HG02973 (cell line): ENCODE measurements around the gene ATAD3B.
A peak's percentile ranks its signal among the peaks of the same experiment; 100 is the strongest.
"Not testable (repeated sequence)": the region's sequence is repeated elsewhere in the genome, so short reads cannot be mapped to it uniquely, and the experiment has no call there.

ENCODE experiments used
- ATAC-seq: cut with Tn5 transposase; IDR thresholded peaks from one replicate; pipeline ENCODE4 v1.9.1; 2021; ENCODE audit warnings: moderate library complexity; ENCODE audit not compliant: unreplicated experiment

Gene ATAD3B, protein sequence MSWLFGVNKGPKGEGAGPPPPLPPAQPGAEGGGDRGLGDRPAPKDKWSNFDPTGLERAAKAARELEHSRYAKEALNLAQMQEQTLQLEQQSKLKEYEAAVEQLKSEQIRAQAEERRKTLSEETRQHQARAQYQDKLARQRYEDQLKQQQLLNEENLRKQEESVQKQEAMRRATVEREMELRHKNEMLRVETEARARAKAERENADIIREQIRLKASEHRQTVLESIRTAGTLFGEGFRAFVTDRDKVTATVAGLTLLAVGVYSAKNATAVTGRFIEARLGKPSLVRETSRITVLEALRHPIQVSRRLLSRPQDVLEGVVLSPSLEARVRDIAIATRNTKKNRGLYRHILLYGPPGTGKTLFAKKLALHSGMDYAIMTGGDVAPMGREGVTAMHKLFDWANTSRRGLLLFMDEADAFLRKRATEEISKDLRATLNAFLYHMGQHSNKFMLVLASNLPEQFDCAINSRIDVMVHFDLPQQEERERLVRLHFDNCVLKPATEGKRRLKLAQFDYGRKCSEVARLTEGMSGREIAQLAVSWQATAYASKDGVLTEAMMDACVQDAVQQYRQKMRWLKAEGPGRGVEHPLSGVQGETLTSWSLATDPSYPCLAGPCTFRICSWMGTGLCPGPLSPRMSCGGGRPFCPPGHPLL

DNA sequence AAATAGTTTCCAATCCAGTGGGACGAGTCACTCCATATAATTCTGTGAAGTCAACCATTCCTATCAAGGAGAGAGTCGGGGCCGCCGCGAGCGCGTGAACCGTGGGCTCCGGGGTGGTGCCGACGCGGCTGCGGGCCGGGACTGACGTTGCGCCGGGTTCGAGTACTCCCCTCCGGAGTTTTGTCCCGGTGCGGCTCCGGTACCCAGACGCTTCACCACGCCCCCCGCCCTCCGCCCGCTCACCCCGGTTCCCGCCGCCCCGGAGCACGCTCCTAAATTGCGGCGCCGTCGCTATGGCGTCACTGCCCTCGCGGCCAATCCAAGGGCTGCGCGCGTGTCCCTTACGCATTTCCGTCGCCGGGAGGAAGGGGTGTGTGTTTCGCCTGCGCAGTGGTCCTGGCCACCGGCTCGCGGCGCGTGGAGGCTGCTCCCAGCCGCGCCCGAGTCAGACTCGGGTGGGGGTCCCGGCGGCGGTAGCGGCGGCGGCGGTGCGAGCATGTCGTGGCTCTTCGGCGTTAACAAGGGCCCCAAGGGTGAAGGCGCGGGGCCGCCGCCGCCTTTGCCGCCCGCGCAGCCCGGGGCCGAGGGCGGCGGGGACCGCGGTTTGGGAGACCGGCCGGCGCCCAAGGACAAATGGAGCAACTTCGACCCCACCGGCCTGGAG, at the start of gene ATAD3B:
TSS of gene ATAD3B (plus strand) at position 377 of the 664 bp plus-strand sequence. CDS start at position 497, 120 bp downstream.
- peak; percentile 83 for ATAC-seq

DNA sequence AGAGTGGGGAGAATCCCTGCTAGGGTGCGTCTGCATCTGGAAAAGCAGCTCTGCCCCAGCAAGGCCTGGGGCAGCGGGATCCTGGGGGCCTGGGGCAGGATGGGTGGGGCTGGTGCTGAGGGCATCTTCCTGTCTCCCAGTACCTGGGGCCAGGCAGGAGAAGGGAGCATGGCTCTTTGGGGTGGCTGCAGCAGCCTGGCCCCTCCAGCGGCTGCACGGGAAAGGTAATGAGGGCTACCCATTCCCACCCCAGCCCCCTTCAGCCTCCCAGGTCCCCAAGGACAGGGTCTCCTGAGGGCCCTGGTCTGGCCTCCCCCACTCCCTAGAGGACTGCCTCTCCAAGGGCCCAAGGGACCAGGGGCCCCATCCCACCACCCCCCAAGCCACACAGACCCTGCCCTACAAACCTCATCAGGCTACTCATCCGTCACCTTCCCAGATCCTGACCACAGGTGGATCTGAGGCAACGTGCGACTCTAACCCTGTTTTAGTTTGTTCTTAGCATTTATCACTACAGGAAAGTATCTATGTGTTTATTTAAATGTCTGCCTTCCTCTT, 49.6 kb upstream of the ATAD3B start:
- no peak for ATAC-seq

DNA sequence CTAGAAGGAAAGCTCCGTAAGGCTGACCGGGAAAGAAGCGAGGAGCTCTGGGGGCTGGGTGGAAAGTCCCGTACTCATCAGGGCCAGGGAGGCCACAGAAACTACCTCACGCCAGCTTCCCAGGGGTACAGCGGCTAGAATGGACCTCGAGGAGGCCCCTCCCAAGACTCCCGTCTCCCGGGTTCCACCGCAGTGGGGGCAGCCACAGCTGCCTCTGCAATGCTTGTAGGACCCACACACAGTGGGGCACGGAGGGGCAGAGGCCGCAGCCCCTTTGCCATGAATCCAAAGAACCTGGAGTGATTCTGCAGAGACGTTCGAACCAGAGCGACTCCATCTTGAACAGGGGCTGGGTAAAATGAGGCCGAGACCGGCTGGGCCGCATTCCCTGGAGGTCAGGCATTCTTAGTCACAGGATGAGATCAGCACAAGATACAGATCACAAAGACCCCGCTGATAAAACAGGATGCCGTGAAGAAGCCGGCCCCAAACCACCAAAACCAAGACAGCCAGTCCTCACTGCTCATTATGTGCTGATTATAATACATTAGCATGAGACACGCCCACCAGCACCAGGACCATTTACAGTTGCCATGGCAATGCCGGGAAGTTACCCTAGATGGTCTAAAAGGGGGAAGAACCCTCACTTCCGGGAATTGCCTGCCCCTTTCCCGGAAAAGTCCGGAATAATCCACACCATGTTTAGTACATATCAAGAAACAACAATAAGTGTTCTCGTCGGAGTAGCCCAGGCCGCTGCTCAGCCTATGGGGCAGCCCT, 48.9 kb upstream of the ATAD3B start:
- ATAC-seq: no peak

DNA sequence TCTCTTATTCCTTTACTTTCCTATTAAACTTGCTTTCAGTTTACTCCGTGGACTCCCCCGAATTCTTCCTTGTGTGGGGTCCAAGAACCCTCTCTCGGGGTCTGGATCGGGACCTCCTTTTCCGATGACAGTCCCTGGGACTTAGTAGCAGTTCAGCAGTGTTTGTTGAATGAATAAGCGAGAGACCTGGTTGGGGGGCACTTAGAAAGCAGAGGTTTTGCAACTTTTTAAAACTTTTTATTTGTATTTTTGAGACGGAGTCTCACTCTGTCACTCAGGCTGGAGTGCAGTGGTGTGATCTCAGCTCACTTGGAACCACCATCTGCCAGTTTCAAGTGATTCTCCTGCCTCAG, 48.3 kb upstream of the ATAD3B start:
- ATAC-seq: no peak

DNA sequence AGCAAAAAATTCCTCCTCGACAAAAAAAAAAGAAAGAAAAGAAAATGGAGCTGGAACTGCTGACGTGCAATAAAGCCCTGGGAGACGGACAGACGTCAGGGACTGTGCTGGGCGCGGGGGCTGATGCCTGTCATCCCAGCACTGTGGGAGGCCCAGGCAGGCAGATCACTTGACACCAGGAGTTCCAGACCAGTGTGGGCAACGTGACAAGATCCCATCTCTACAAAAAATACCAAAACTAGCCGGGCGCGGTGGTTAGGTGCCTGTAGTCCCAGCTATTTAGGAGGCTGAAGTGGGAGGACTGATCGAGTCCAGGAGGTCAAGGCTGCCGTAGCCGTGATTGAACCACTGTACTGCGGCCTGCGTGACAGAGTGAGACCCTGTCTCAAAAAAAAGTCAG, 46.9 kb upstream of the ATAD3B start:
- no peak for ATAC-seq

DNA sequence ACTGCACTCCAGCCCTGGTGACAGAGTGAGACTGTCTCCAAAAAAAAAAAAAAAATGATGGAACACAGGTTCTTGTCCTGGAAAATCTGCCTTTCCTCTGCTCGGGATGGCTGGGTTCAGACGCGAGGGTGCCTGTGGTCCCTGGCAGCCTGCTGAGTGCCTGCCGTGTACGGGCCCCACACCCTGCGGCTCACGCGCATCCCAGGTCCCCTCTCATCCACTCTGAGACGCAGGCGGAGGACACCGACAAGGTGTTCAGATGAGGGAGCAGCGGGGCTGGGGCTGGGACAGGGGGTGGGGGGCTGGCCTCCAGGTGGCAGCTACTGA, 46.2 kb upstream of the ATAD3B start:
- ATAC-seq: no peak

DNA sequence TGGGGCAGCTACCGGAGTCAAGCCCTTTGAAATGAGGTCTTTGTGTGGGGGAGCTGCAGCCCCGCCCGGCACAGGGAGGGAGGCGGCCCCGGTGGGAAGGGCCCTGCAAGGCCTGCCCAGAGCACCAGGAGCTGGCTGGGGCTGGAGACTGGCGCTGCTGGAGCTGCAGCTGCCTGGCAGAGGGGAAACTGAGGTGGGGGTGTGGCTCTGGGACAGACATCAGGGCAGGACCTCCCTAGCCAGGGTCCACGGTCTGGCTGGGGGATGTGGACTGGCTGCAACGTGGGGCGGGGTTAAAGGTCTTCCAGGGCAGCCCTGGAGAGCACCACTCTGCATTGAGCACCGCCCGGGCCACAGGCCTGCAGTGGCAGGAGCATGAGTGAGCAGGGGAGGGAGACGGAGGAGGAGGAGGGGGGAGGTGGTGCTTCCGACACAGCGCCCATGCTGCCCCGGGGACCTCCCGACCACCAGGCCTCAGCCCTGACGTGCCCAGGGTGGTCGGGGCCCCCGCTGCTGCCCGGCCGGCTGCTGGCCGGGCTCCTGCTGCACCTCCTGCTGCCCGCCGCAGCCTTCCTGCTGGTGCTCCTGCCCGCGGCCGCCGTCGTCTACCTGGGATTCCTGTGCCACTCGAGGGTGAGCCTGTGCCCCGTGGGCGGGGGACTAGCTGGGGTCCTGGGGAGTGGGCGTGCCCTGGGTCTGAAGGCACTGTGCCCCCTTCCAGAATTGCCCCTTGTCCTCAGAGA, 45.6 kb upstream of the ATAD3B start:
- no peak for ATAC-seq

DNA sequence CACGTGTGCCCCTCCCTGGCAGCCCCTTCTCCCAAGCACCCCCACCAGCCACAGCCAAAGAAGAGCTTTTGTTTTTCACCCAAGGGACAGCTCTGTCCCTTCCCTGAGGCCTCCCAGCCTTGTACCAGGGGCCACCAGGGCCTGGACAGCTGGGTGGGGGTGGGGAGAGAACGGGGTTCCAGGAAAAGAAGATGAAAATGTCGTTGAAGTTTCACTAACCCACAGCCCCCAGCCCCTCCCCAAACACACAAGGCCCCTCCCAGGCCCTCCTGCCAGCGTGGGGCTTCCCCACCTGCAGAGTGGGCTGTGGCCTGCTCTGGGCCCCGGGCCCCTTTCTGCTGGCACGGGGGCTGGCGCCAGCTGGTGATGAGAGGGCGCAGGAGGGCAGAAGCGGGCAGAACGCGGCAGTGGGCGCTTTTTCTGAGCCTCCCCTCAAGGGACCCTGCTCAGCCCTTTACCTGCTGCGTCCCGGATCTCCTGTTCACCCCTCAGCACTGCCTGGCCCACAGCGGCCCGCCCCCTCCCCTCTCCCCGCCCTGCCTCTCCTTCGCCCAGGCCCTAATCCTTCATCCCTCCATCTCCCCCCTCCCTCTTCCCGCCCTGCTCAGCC, 45.0 kb upstream of the ATAD3B start:
- no peak for ATAC-seq

DNA sequence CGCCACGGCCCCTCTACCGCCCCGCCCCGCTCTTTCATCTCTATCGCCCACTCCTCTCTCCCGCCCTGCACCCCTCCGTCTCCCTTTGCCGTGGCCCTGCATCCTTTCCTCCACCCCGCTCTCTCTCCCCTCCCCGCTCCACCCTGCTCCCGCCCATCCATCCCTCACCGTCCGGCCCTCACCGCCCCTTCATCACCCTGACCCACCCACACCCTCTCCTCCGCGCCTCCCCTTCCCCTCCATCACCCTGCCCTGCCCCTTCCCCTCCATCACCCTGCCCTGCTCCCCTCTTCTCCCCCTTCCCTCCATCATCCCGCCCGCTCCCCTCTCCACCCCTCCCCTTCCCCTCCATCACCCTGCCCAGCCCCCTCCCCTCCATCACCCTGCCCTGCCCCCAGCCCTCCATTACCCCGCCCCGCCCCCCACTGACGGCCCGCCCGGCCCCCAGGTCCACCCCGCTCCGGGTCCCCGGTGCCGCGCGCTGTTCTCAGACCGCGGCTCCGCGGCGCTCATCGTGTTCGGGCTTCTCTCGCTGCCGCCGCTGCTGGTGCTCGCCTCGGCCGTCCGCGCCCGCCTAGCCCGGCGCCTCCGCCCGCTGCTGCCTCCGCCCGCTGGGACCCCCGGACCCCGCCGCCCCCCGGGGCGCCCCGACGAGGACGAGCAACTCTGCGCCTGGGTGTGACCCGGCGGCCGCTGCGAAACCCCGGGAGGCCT, 44.3 kb upstream of the ATAD3B start:
- ATAC-seq: no peak

DNA sequence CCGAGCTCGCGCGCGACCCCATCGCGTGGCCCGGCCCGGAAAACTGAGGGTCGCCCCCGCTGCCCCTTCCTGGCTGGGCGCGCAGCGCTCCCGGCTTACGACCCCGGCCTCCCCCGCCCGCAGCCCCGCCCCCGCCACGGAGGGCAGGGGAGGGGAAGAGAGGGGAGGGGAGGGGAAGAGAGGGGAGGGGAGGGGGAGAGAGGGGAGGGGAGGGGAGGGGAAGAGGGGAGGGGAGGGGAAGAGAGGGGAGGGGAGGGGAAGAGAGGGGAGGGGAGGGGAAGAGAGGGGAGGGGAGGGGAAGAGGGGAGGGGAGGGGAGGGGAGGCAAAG, 43.8 kb upstream of the ATAD3B start:
- no peak for ATAC-seq

DNA sequence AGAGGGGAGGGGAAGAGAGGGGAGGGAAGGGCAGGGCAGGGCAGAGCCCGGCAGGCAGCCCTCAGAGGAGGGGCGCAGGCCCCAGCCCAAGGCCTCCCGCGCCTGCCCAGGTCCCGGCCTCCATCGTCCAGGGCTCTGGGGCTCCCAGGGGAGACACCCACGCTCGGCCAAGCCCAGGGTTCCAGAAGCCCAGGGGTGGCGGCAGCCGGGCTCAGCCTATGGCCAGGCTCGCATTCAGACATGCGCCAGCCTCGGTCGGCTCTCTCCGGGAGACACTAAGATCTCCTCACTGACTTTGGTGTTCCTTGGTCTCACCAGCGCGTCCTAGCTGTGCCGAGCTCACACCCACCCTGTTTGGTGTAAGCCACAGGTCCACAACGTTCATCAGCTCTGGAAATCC, 43.4 kb upstream of the ATAD3B start:
- no peak for ATAC-seq

DNA sequence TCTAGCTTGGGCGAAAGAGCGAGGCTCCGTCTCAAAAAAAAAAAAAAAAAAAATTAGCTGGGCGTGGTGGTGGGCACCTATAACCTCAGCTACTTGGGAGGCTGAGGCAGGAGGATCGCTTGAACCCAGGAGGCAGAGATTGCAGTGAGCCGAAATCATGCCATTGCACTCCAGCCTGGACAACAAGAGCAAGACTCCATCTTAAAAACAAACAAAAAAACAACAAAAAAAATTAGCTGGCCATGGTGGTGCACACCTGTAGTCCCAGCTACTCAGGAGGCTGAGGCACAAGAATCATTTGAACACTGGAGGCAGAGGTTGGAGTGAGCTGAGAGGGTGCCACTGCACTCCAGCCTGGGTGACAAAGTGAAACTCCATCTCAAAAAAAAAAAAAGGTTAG, 42.6 kb upstream of the ATAD3B start:
- ATAC-seq: not testable (repeated sequence)

DNA sequence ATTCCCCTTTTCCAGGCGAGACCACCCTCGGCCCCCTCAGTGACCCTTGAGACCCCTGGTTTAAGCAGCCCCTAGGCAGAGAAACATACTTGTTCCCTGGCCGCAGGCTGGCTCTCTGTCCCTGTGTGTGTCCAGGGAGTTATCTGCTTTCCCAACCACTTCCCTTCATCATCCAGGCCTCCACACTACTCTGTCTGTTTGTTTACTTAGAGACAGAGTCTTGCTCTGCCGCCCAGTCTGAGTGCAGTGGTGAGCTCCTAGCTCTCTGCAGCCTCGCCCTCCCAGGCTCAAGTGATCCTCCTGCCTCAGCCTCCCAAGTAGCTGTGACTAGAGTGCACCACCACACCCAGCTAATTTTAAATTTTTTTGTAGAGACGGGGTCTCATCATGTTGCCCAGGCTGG, 41.9 kb upstream of the ATAD3B start:
- no peak for ATAC-seq

DNA sequence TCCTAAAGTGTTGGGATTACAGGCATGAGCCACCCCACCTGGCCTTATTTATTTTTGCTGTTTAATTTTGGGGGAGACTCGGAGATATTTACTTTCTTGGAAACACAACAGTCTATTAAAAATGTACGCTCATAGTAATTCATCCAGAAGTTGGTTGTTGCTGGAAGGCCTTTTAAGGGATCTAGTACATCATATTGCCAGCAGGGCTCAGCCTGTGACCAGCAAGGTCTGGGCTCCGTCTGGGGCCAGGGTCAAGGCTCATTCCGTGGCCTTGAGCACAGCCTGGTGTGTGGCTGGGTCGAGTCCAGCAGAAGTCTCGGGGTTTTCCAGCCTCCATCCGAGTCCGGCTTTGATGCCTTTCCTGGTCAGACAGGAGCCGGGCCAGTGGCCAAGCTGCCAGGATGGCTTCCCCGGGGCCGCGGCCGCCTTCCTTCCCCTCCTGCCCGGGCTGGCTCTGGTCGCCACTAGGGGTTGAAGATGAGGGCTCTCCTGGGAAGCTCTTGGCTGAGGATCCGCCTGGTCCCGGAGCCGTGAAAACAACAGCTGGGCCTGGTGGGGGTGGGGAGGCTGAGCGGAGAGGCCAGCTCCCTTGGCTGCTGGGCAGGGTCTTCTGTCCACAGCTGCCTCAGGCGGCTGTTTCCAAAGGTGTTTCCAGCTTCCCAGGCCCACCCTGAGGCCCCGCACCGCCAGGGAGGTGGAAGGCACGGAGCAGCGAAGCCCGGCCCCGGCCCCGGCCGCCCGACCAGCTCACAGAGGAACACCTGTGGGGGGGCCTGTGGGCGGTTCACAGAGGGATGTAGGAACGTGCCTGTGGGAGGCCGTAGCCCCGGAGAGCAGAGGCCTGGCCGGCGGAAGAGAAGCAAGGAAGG, 41.2 kb upstream of the ATAD3B start:
- no peak for ATAC-seq

DNA sequence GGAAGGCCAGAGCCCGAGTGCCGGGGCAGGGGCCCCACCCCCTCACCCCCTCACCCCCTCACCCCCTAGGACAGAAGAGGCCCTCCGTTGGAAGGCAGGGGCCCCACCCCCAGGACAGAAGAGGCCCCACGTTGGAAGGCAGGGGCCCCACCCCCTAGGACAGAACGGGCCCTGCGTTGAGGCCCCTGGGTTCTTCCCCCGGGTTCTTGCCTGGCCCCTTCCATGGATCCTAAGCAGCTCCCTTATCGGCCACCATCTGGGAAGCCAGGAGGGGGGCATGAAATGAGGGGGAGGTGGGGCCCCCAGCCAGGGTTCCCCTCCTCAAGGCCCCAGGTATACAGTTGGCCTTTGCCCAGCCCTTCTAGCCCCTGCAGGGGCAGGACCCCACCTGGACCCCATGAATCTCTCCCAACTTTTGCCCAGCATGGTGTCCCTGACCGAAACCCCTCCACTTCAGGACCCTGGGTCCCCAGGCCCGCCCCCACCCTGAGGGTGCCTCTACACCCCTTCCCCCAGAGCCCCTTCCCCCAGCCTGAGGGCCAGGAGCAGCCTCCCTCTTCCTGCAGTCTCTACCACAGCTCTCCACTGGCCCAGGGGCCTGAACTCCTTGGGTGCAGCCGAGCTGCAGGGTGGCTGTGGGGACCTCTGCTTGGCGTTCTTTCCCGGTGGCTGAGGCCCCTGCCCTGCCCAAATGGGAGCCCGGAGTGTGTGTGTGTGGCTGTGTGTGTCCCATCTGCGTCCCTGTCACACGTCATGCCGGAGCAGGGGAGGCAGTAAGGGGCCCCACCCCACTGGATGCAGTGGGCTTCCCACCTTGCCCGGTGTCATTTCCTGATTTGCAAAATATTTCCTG, 40.3 kb upstream of the ATAD3B start:
- no peak for ATAC-seq

DNA sequence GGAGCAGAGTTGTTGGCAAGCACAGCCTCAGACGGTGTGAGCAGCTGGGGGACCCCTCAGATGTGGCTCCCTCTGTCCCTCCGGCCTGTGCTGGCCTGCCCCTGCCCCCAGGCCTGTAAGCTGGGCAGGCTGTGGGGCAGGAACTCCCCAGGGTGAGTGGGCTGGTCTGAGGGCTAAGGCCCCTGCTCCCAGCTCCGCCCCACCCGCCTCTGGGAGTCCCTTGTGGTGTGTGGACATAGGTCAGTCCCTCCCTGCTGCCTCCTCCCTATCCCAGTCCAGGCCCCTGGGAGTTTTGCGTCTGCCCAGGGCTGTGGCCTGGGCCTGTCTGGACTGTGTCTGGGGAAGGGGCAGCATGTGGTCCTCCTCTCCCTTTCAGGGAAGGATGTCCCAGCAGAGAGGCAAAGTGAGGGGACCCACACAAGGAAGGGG, 39.7 kb upstream of the ATAD3B start:
- ATAC-seq: no peak

DNA sequence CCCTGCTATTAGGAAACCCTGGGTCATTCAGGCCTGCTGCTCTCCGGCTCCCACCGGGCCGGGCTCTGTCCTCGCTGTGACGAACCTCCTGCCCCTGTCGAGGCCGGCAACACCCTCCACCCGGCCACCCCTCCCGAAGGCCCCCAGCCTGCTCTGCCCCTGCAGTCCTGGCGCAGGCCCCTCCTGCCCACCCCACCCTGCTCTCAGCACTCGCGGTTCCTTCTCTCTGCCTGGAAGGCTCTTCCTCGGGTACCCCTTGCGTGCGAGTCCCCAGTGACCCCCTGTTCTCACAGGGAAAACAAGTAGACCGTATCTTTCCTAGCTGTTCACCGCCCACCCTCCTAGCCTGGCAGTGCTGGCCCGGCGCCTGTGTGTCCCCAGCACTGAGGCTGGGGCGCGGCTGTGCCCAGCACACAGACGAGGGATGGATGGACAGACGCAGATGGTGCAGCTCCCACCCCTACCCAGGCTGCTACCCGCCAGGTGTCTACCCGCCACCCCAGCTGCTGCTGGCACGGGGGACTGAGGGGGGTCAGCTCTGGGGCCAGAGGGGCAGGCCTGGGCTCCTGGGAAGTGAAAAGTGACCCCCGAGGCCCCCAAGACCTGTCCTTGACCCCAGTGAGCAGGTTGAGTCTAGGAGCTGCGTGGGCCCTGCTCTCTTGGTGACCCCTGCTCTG, 39.2 kb upstream of the ATAD3B start:
- ATAC-seq: no peak
